ENCODE data around the gene SORCS2.

DNA sequence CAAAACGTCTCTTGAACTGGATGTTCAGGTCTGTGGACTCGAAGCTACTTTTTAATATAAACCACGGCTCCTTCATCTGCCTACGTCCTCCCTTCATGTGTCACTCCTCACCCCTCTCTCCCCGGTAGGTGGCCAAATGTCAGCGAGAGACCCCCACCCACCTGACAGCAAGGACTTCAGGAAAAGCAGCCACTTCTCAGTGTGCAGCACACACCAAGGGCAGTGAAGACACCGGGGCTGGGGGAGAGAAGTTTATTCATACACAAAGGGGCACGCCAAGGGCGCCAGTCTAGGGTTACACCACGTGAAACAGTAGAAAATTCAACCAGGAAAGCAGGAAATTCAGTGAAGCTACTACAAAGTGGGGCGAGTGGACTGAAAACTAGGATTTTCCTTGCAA is 566.1 kb downstream of the SORCS2 start:
- TF ChIP-seq, protein P1, sequence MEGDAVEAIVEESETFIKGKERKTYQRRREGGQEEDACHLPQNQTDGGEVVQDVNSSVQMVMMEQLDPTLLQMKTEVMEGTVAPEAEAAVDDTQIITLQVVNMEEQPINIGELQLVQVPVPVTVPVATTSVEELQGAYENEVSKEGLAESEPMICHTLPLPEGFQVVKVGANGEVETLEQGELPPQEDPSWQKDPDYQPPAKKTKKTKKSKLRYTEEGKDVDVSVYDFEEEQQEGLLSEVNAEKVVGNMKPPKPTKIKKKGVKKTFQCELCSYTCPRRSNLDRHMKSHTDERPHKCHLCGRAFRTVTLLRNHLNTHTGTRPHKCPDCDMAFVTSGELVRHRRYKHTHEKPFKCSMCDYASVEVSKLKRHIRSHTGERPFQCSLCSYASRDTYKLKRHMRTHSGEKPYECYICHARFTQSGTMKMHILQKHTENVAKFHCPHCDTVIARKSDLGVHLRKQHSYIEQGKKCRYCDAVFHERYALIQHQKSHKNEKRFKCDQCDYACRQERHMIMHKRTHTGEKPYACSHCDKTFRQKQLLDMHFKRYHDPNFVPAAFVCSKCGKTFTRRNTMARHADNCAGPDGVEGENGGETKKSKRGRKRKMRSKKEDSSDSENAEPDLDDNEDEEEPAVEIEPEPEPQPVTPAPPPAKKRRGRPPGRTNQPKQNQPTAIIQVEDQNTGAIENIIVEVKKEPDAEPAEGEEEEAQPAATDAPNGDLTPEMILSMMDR (conservative IDR thresholded peaks at IDR 0.05; ENCODE audit: low read length): no peak
- no peak for TF ChIP-seq EZH2phosphoT487 (IDR thresholded peaks at IDR 0.05; ENCODE audit: borderline replicate concordance, low read depth, low read length)

All from OCI-LY7 (cell line).